Stomach (tissue), 4 donors: Measurements from ENCODE around the gene SLC24A3.

Source experiments
- CTCF ChIP-seq, 7 experiments: fragments of 450-650 bp in 4 of 7; fragments of 200-600 bp in 3 of 7; sonication (generic) in 3 of 7; IDR thresholded peaks; one replicate each; pipeline ENCODE4 v1.5.1; 2016 to 2019; ENCODE audit warnings: antibody characterized with exemption in 7 of 7, control low read depth in 2 of 7, mild to moderate bottlenecking in 1 of 7
- EP300 ChIP-seq: sonication (generic); formaldehyde crosslinking; IDR thresholded peaks from one replicate; pipeline ENCODE4 v1.6.1; 2017; ENCODE audit warnings: antibody characterized with exemption
- POLR2A ChIP-seq, 4 donors: fragments of 450-650 bp; IDR thresholded peaks; one replicate each; pipeline ENCODE4 v1.6.1; 2016; ENCODE audit warnings: antibody characterized with exemption in 4 of 4, control low read depth in 2 of 4, mild to moderate bottlenecking in 1 of 4, moderate library complexity in 1 of 4
- POLR2AphosphoS5 ChIP-seq, 3 donors: sonication (generic); formaldehyde crosslinking; IDR thresholded peaks; one replicate each; pipeline ENCODE4 v1.6.1; 2016; ENCODE audit warnings: antibody characterized with exemption in 3 of 3

DNA sequence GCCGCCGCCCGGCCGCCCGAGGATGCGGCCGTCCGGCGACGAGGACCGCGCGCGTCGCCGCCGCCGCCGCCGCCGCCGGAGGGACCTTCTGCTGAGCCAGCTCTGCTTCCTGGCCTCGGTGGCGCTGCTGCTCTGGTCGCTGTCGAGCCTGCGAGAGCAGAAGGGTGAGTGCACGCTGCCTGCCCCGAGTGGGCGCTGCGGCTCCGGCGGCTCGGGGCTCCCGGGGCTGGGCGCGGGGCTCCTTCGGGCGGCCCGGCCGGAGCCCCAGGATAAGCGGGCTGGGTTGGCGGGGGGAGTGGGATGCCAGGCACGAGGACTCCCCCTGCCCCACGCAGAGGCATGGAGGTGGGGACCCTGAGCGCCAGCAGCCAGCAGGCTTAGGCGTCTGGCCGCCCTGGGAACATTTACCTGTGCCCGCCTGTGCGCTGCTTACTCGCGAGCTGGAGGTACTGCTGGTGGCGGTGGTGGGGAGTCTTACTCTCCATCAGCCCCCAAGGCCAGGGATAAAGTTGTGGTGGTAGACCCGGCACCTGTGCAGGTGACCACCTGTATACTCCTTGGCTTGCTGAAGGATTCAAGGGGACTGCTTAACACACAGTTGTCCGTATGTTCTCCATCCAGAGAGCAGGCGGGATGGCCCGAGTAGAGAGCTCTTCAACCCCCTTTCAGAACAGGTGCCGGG, 520 bp downstream of the SLC24A3 start:
- TF ChIP-seq CTCF (IDR thresholded peaks at IDR 0.05) = peak in 5 of 7 experiments; percentile 28 to 53 (median 35)
- no peak for TF ChIP-seq POLR2A (IDR thresholded peaks at IDR 0.05)
- TF ChIP-seq POLR2AphosphoS5 (IDR thresholded peaks at IDR 0.05) = peak in 1 of 3 donors; percentile 16
- TF ChIP-seq EP300 = no peak
